RPMI7951 (cell line): ENCODE measurements around the gene PRKG1. TPM values are rescaled to one million over a fixed set of nuclear protein-coding genes. Genes with fewer than 3 reads are reported as not detected.

Experiments used
- DNase-seq: peaks from one replicate; pipeline ENCODE4 v3.0.0-alpha.2; 2012; ENCODE audit warnings: low read depth
- total RNA-seq: library from RNA; depleted of rRNA; stranded (reverse); fragments of >200 nt; shearing (Covaris generic); gene quantifications from 2 replicates; pipeline ENCODE4 v1.2.3, GENCODE V29; 2014; rRNA removed

The PRKG1 gene
- total RNA-seq, result 0.12 TPM in 1 of 2 replicates, not detected in the other

- DNase-seq, result peak; percentile 15
These were observed at the start of gene PRKG1 for GRCh38 chr10:51074238-51075028. TSS of gene PRKG1 (plus strand) at chr10:51074487.

GRCh38 chr10:51028420-51028819, 45.9 kb upstream of the PRKG1 start:
- no peak for DNase-seq

GRCh38 chr10:51029172-51029641, 45.1 kb upstream of the PRKG1 start:
- DNase-seq, result no peak

- DNase-seq, result no peak
These were observed 43.8 kb upstream of the PRKG1 start for GRCh38 chr10:51030480-51030879.

GRCh38 chr10:51031950-51032349, 42.3 kb upstream of the PRKG1 start:
- DNase-seq, result no peak

GRCh38 chr10:51034769-51035168, 39.5 kb upstream of the PRKG1 start:
- no peak for DNase-seq

GRCh38 chr10:51035344-51035743, 38.9 kb upstream of the PRKG1 start:
- DNase-seq, result no peak

GRCh38 chr10:51045871-51046270, 28.4 kb upstream of the PRKG1 start:
- DNase-seq, result no peak

GRCh38 chr10:51046654-51047053, 27.6 kb upstream of the PRKG1 start:
- DNase-seq, result no peak

GRCh38 chr10:51047857-51048256, 26.4 kb upstream of the PRKG1 start:
- DNase-seq, result no peak

- no peak for DNase-seq
These were observed 25.5 kb upstream of the PRKG1 start for GRCh38 chr10:51048792-51049191.

GRCh38 chr10:51052163-51052562, 22.1 kb upstream of the PRKG1 start:
- DNase-seq, result no peak

GRCh38 chr10:51057925-51058324, 16.4 kb upstream of the PRKG1 start:
- DNase-seq, result no peak

- DNase-seq, result no peak
These were observed 11.1 kb upstream of the PRKG1 start for GRCh38 chr10:51063166-51063565.

GRCh38 chr10:51063659-51064535, 10.4 kb upstream of the PRKG1 start:
- peak; percentile 1 for DNase-seq

- DNase-seq, result no peak
These were observed 8.1 kb upstream of the PRKG1 start for GRCh38 chr10:51066231-51066630.

- no peak for DNase-seq
These were observed 2.1 kb upstream of the PRKG1 start for GRCh38 chr10:51072210-51072609.

- no peak for DNase-seq
These were observed 1.3 kb upstream of the PRKG1 start for GRCh38 chr10:51072921-51073434.

- DNase-seq, result no peak
These were observed 642 bp upstream of the PRKG1 start for GRCh38 chr10:51073453-51074237.

- DNase-seq, result no peak
These were observed 971 bp downstream of the PRKG1 start for GRCh38 chr10:51075043-51075872.

GRCh38 chr10:51075873-51076229, 1.6 kb downstream of the PRKG1 start:
- DNase-seq, result no peak
